ENCODE results near the gene MACROD2. TPM values are rescaled to one million over a fixed set of nuclear protein-coding genes. Genes with fewer than 3 reads are reported as not detected.

The MACROD2 gene
- polyA plus RNA-seq, 1 donor from 2014 or later, result 23.2 TPM

GRCh38 chr20:15032352-15032622, 1037.0 kb downstream of the MACROD2 start:
- no peaks in the 10 kb centered on the region for H3K9me3 ChIP-seq (ENCODE audit: low read length)
- H2AFZ ChIP-seq (ENCODE audit: low read depth, low read length), result no peak overlapping the region
- no peak overlapping the region for H3K27ac ChIP-seq (ENCODE audit: low read length)
- no peak overlapping the region for H3K9ac ChIP-seq (ENCODE audit: low read length)
- H3K4me2 ChIP-seq (ENCODE audit: low read length), result no peak overlapping the region
- H3K27me3 ChIP-seq (ENCODE audit: insufficient read depth, low read depth, low read length), result no peaks in the 10 kb centered on the region
- no peaks in the 10 kb centered on the region for H4K20me1 ChIP-seq (ENCODE audit: insufficient read depth)
- TF ChIP-seq POLR2AphosphoS5 (IDR thresholded peaks at IDR 0.05), result no peak
- TF ChIP-seq CTCF (IDR thresholded peaks at IDR 0.05; ENCODE audit: poor library complexity, severe bottlenecking), result no peak
- no peak for TF ChIP-seq EZH2 (IDR thresholded peaks at IDR 0.05; ENCODE audit: borderline replicate concordance, insufficient read depth, low read length, poor library complexity, severe bottlenecking)
- no peak for TF ChIP-seq REST (IDR thresholded peaks at IDR 0.05; ENCODE audit: borderline replicate concordance)
- no peaks in the 10 kb centered on the region for H3F3A ChIP-seq (ENCODE audit: insufficient read depth, low read length, poor library complexity, severe bottlenecking)
- H3K4me3 ChIP-seq (ENCODE audit: low read length), result no peak overlapping the region
- H3K36me3 ChIP-seq (ENCODE audit: insufficient read depth, low read length), result no peaks in the 10 kb centered on the region
- H3K9me2 ChIP-seq (ENCODE audit: insufficient read depth, low read length), result no peaks in the 10 kb centered on the region
- H3K79me2 ChIP-seq (replicated peaks; ENCODE audit: insufficient read depth, low read length), result no peaks in the 10 kb centered on the region

- Histone ChIP-seq H2AFZ (ENCODE audit: low read depth, low read length) (no peak overlapping the region), H4K20me1 (ENCODE audit: insufficient read depth) (no peaks in the 10 kb centered on the region), H3K9me2 (ENCODE audit: insufficient read depth, low read length) (no peaks in the 10 kb centered on the region), H3K36me3 (ENCODE audit: insufficient read depth, low read length) (no peaks in the 10 kb centered on the region), H3K27me3 (ENCODE audit: insufficient read depth, low read depth, low read length) (no peaks in the 10 kb centered on the region), H3K4me2 (ENCODE audit: low read length) (no peak overlapping the region), H3K27ac (ENCODE audit: low read length) (no peak overlapping the region), H3K79me2 (replicated peaks; ENCODE audit: insufficient read depth, low read length) (no peaks in the 10 kb centered on the region), H3K9me3 (ENCODE audit: low read length) (no peaks in the 10 kb centered on the region), H3K9ac (ENCODE audit: low read length) (no peak overlapping the region), H3K4me3 (ENCODE audit: low read length) (no peak overlapping the region), H3F3A (ENCODE audit: insufficient read depth, low read length, poor library complexity, severe bottlenecking) (no peaks in the 10 kb centered on the region)
- TF ChIP-seq POLR2AphosphoS5 (IDR thresholded peaks at IDR 0.05) (peak; percentile 60), TAF1 (IDR thresholded peaks at IDR 0.05; ENCODE audit: low read depth) (no peak)
Measured at GRCh38 chr20:15033269-15033668, 1038.0 kb downstream of the MACROD2 start.

GRCh38 chr20:15033891-15034290, 1038.6 kb downstream of the MACROD2 start:
- Histone ChIP-seq H3K9ac (ENCODE audit: low read length) (no peak overlapping the region), H3K9me2 (ENCODE audit: insufficient read depth, low read length) (no peaks in the 10 kb centered on the region), H3K36me3 (ENCODE audit: insufficient read depth, low read length) (no peaks in the 10 kb centered on the region), H3K9me3 (ENCODE audit: low read length) (no peaks in the 10 kb centered on the region), H3K79me2 (replicated peaks; ENCODE audit: insufficient read depth, low read length) (no peaks in the 10 kb centered on the region), H2AFZ (ENCODE audit: low read depth, low read length) (no peak overlapping the region), H4K20me1 (ENCODE audit: insufficient read depth) (no peaks in the 10 kb centered on the region), H3K4me3 (ENCODE audit: low read length) (no peak overlapping the region), H3F3A (ENCODE audit: insufficient read depth, low read length, poor library complexity, severe bottlenecking) (no peaks in the 10 kb centered on the region), H3K4me2 (ENCODE audit: low read length) (no peak overlapping the region), H3K27me3 (ENCODE audit: insufficient read depth, low read depth, low read length) (no peaks in the 10 kb centered on the region), H3K27ac (ENCODE audit: low read length) (no peak overlapping the region)
- TF ChIP-seq CTCF (IDR thresholded peaks at IDR 0.05; ENCODE audit: poor library complexity, severe bottlenecking), result no peak
